IPS-15b (cell line): Measurements from ENCODE around the gene CDK5RAP2.

Experiments used
- H3K27me3 ChIP-seq: one replicate; pipeline ENCODE4 v1.6.1; 2013; ENCODE audit warnings: low read length; ENCODE audit not compliant: control insufficient read depth, insufficient read depth
- H3K36me3 ChIP-seq: one replicate; pipeline ENCODE4 v1.6.1; 2013; ENCODE audit warnings: low read length; ENCODE audit not compliant: control insufficient read depth, insufficient read depth
- H3K4me1 ChIP-seq: one replicate; pipeline ENCODE4 v1.6.1; 2013; ENCODE audit warnings: mild to moderate bottlenecking, low read length; ENCODE audit not compliant: control insufficient read depth, insufficient read depth
- H3K4me3 ChIP-seq: one replicate; pipeline ENCODE4 v1.5.1; 2013; ENCODE audit warnings: low read depth, low read length
- H3K9ac ChIP-seq: one replicate; pipeline ENCODE4 v1.6.1; 2013; ENCODE audit warnings: low read depth, mild to moderate bottlenecking, low read length
- H3K9me3 ChIP-seq: one replicate; pipeline ENCODE4 v1.6.1; 2013; ENCODE audit warnings: mild to moderate bottlenecking, low read length; ENCODE audit not compliant: control insufficient read depth, insufficient read depth

CDK5RAP2 gene

GRCh38 chr9:120438836-120439546 lies 141.0 kb downstream of the CDK5RAP2 start:
- Histone ChIP-seq H3K27me3 (no peaks in the 10 kb centered on the region), H3K9me3 (no peaks in the 10 kb centered on the region), H3K4me1 (no peaks in the 10 kb centered on the region), H3K36me3 (peaks cover 14% of the 10 kb centered on the region), H3K9ac (no peak overlapping the region), H3K4me3 (no peak overlapping the region)

GRCh38 chr9:120438111-120438510 lies 141.9 kb downstream of the CDK5RAP2 start:
- Histone ChIP-seq H3K4me3 (no peak overlapping the region), H3K4me1 (no peaks in the 10 kb centered on the region), H3K9ac (no peak overlapping the region), H3K9me3 (no peaks in the 10 kb centered on the region), H3K27me3 (no peaks in the 10 kb centered on the region), H3K36me3 (peaks cover 14% of the 10 kb centered on the region)

GRCh38 chr9:120436983-120437475 lies 142.9 kb downstream of the CDK5RAP2 start:
- Histone ChIP-seq H3K4me3 (no peak overlapping the region), H3K9ac (no peak overlapping the region), H3K9me3 (no peaks in the 10 kb centered on the region), H3K27me3 (no peaks in the 10 kb centered on the region), H3K36me3 (peaks cover 14% of the 10 kb centered on the region), H3K4me1 (no peaks in the 10 kb centered on the region)

GRCh38 chr9:120436446-120436845 lies 143.5 kb downstream of the CDK5RAP2 start:
- Histone ChIP-seq H3K9me3 (no peaks in the 10 kb centered on the region), H3K4me3 (no peak overlapping the region), H3K9ac (no peak overlapping the region), H3K36me3 (peaks cover 14% of the 10 kb centered on the region), H3K4me1 (no peaks in the 10 kb centered on the region), H3K27me3 (no peaks in the 10 kb centered on the region)

GRCh38 chr9:120435091-120435490 lies 144.9 kb downstream of the CDK5RAP2 start:
- no peaks in the 10 kb centered on the region for H3K27me3 ChIP-seq
- no peak overlapping the region for H3K9ac ChIP-seq
- H3K36me3 ChIP-seq, result peaks cover 13% of the 10 kb centered on the region
- H3K4me1 ChIP-seq, result no peaks in the 10 kb centered on the region
- no peak overlapping the region for H3K4me3 ChIP-seq
- no peaks in the 10 kb centered on the region for H3K9me3 ChIP-seq

GRCh38 chr9:120434532-120434931 lies 145.4 kb downstream of the CDK5RAP2 start:
- no peak overlapping the region for H3K9ac ChIP-seq
- H3K4me3 ChIP-seq, result no peak overlapping the region
- no peaks in the 10 kb centered on the region for H3K4me1 ChIP-seq
- peaks cover 8% of the 10 kb centered on the region for H3K36me3 ChIP-seq
- no peaks in the 10 kb centered on the region for H3K9me3 ChIP-seq
- no peaks in the 10 kb centered on the region for H3K27me3 ChIP-seq

- H3K9ac ChIP-seq, result no peak overlapping the region
- no peaks in the 10 kb centered on the region for H3K27me3 ChIP-seq
- H3K36me3 ChIP-seq, result peaks cover 1% of the 10 kb centered on the region
- H3K9me3 ChIP-seq, result no peaks in the 10 kb centered on the region
- H3K4me1 ChIP-seq, result no peaks in the 10 kb centered on the region
- H3K4me3 ChIP-seq, result no peak overlapping the region
Measured at GRCh38 chr9:120433701-120434100, 146.3 kb downstream of the CDK5RAP2 start.

- Histone ChIP-seq H3K4me1 (no peaks in the 10 kb centered on the region), H3K9me3 (no peaks in the 10 kb centered on the region), H3K9ac (no peak overlapping the region), H3K27me3 (no peaks in the 10 kb centered on the region), H3K4me3 (no peak overlapping the region), H3K36me3 (no peaks in the 10 kb centered on the region)
Measured at GRCh38 chr9:120432600-120432999, 147.4 kb downstream of the CDK5RAP2 start.

GRCh38 chr9:120431268-120431667 lies 148.7 kb downstream of the CDK5RAP2 start:
- no peak overlapping the region for H3K4me3 ChIP-seq
- H3K27me3 ChIP-seq, result no peaks in the 10 kb centered on the region
- H3K4me1 ChIP-seq, result no peaks in the 10 kb centered on the region
- no peaks in the 10 kb centered on the region for H3K9me3 ChIP-seq
- no peak overlapping the region for H3K9ac ChIP-seq
- no peaks in the 10 kb centered on the region for H3K36me3 ChIP-seq

GRCh38 chr9:120424248-120424647 lies 155.7 kb downstream of the CDK5RAP2 start:
- H3K4me1 ChIP-seq, result no peaks in the 10 kb centered on the region
- H3K36me3 ChIP-seq, result no peaks in the 10 kb centered on the region
- no peaks in the 10 kb centered on the region for H3K27me3 ChIP-seq
- no peaks in the 10 kb centered on the region for H3K9me3 ChIP-seq
- no peak overlapping the region for H3K4me3 ChIP-seq
- no peak overlapping the region for H3K9ac ChIP-seq

GRCh38 chr9:120423812-120424211 lies 156.2 kb downstream of the CDK5RAP2 start:
- H3K4me1 ChIP-seq, result no peaks in the 10 kb centered on the region
- H3K27me3 ChIP-seq, result no peaks in the 10 kb centered on the region
- no peaks in the 10 kb centered on the region for H3K36me3 ChIP-seq
- H3K4me3 ChIP-seq, result no peak overlapping the region
- H3K9ac ChIP-seq, result no peak overlapping the region
- H3K9me3 ChIP-seq, result no peaks in the 10 kb centered on the region

GRCh38 chr9:120421977-120422376 lies 158.0 kb downstream of the CDK5RAP2 start:
- Histone ChIP-seq H3K27me3 (no peaks in the 10 kb centered on the region), H3K36me3 (no peaks in the 10 kb centered on the region), H3K4me1 (no peaks in the 10 kb centered on the region), H3K9ac (no peak overlapping the region), H3K9me3 (no peaks in the 10 kb centered on the region), H3K4me3 (no peak overlapping the region)
